A549 treated with CpdA at 1 μM for 4 hours (cell line): Measurements from ENCODE around the gene PCDH7. TPM values are rescaled to one million over a fixed set of nuclear protein-coding genes. Genes with fewer than 3 reads are reported as not detected.

Source experiments
- total RNA-seq: library from RNA; stranded (reverse); fragments of 200-300 nt; extraction: Qiagen RNA extraction; gene quantifications from 5 replicates; pipeline ENCODE4 v1.2.3, GENCODE V29; 2022; ENCODE audit warnings: low read depth

Gene PCDH7
- 0.05 to 0.47 TPM (median 0.07 TPM) in 5 replicates for total RNA-seq

GRCh38 chr4:30720021-30720660 lies at the start of gene PCDH7:
TSS of gene PCDH7 (plus strand) at chr4:30720369. CDS start at chr4:30721423, 1,054 bp downstream.

